Measurements from ENCODE around the gene DCPS. TPM values are rescaled to one million over a fixed set of nuclear protein-coding genes. Genes with fewer than 3 reads are reported as not detected.

DCPS gene
- polyA plus RNA-seq, 1 of the 3 experiments (the other 2 are of a cell fraction): 48.1 TPM

GRCh38 chr11:126333142-126333541 is 29.3 kb downstream of the DCPS start:
- H2AFZ ChIP-seq (ENCODE audit: low read depth): no peak overlapping the region
- peak overlapping the region; percentile 66; the same call in 1 of the 2 replicates for H3K4me2 ChIP-seq
- no peaks in the 10 kb centered on the region for H4K20me1 ChIP-seq (ENCODE audit: insufficient read depth)
- no peaks in the 10 kb centered on the region for H3K79me2 ChIP-seq (ENCODE audit: insufficient read depth)
- WGBS (ENCODE audit: low lambda C conversion rate): 87% methylated on average over 7 of the region's 7 CpGs
- H3K27ac ChIP-seq (ENCODE audit: low read depth in 2 of 2, low read length in 1 of 2): peak overlapping the region in 1 of 2 experiments; percentile 85; a peak in 1 of 4 replicates
- ChIA-PET CTCF (interaction anchor here (1.4 kb wide), 2 partner anchors 14 to 23 kb away, joined by 5 read pairs; no protein-coding TSS in a partner anchor), POLR2A (no interaction called here)
- no peaks in the 10 kb centered on the region for H3K9me3 ChIP-seq
- no peaks in the 10 kb centered on the region for H3K9me2 ChIP-seq
- H3K4me1 ChIP-seq (ENCODE audit: control insufficient read depth in 1 of 2, insufficient read depth in 2 of 2, low read depth in 1 of 2, low read length in 1 of 2): peaks cover 28 to 30% of the 10 kb centered on the region in 2 experiments; a peak in 3 of 4 replicates
- no peaks in the 10 kb centered on the region for H3K27me3 ChIP-seq (ENCODE audit: insufficient read depth)
- no peak for DNase-seq
- peaks cover 18% of the 10 kb centered on the region for H3F3A ChIP-seq (replicated peaks; ENCODE audit: insufficient read depth)
- no peak overlapping the region for H3K9ac ChIP-seq
- no peaks in the 10 kb centered on the region for H3K36me3 ChIP-seq (replicated peaks in 1 of 2; ENCODE audit: control insufficient read depth in 1 of 2, insufficient read depth in 2 of 2, low read length in 1 of 2)
- no peak overlapping the region for H3K4me3 ChIP-seq (ENCODE audit: low read depth in 2 of 2, low read length in 1 of 2)
- TF ChIP-seq MAX (IDR thresholded peaks at IDR 0.05; ENCODE audit: low read depth): no peak
- TF ChIP-seq FOXJ3 (CRISPR knock-in tag; IDR thresholded peaks at IDR 0.05): no peak
- TF ChIP-seq TCF12 (IDR thresholded peaks at IDR 0.05): no peak

GRCh38 chr11:126334659-126335462 is 31.0 kb downstream of the DCPS start:
- Histone ChIP-seq H4K20me1 (ENCODE audit: insufficient read depth) (no peaks in the 10 kb centered on the region), H3K4me3 (ENCODE audit: low read depth in 2 of 2, low read length in 1 of 2) (no peak overlapping the region), H3K9me3 (no peaks in the 10 kb centered on the region), H3K9ac (no peak overlapping the region), H3K4me1 (ENCODE audit: control insufficient read depth in 1 of 2, insufficient read depth in 2 of 2, low read depth in 1 of 2, low read length in 1 of 2) (peaks cover 29 to 33% of the 10 kb centered on the region in 2 experiments; a peak in 3 of 4 replicates), H2AFZ (ENCODE audit: low read depth) (no peak overlapping the region), H3K4me2 (peak overlapping the region; percentile 18; the same call in 1 of the 2 replicates), H3F3A (replicated peaks; ENCODE audit: insufficient read depth) (peaks cover 18% of the 10 kb centered on the region), H3K36me3 (replicated peaks in 1 of 2; ENCODE audit: control insufficient read depth in 1 of 2, insufficient read depth in 2 of 2, low read length in 1 of 2) (no peaks in the 10 kb centered on the region), H3K27ac (ENCODE audit: low read depth in 2 of 2, low read length in 1 of 2) (peak overlapping the region; percentile 29 to 66), H3K79me2 (ENCODE audit: insufficient read depth) (no peaks in the 10 kb centered on the region; the same call in 1 of the 2 replicates), H3K27me3 (ENCODE audit: insufficient read depth) (no peaks in the 10 kb centered on the region), H3K9me2 (no peaks in the 10 kb centered on the region)
- POLR2A ChIA-PET: no interaction called here
- no peak for DNase-seq
- CTCF ChIA-PET: interaction anchor here (0.7 kb wide), 1 partner anchor 84 kb away, joined by 4 read pairs; no protein-coding TSS in a partner anchor
- WGBS (ENCODE audit: low lambda C conversion rate): 73% methylated on average over 6 of the region's 6 CpGs
- TF ChIP-seq REST (IDR thresholded peaks at IDR 0.05; ENCODE audit: low read depth, low read length) (no peak), FOSL2 (IDR thresholded peaks at IDR 0.05; ENCODE audit: borderline replicate concordance, low read depth) (peak; percentile 31; the same call in 1 of the 2 replicates), JUND (IDR thresholded peaks at IDR 0.05) (peak; percentile 36; the same call in 1 of the 2 replicates), POLR2AphosphoS5 (IDR thresholded peaks at IDR 0.05; ENCODE audit: low read depth, low read length) (no peak), TAF1 (IDR thresholded peaks at IDR 0.05; ENCODE audit: borderline replicate concordance, low read depth, low read length) (no peak), MAX (IDR thresholded peaks at IDR 0.05; ENCODE audit: low read depth) (no peak), YY1 (IDR thresholded peaks at IDR 0.05; ENCODE audit: low read depth) (no peak), TCF12 (IDR thresholded peaks at IDR 0.05) (peak; percentile 72), NFIC (IDR thresholded peaks at IDR 0.05; ENCODE audit: borderline replicate concordance) (peak; percentile 18; the same call in 1 of the 2 replicates), ELF1 (IDR thresholded peaks at IDR 0.05) (no peak), NRF1 (IDR thresholded peaks at IDR 0.05; ENCODE audit: low read depth, low read length) (no peak), FOXJ3 (CRISPR knock-in tag; IDR thresholded peaks at IDR 0.05) (no peak), IRF3 (IDR thresholded peaks at IDR 0.05; ENCODE audit: low read depth, low read length) (no peak), MXI1 (IDR thresholded peaks at IDR 0.05; ENCODE audit: low read depth, low read length) (no peak), USF1 (IDR thresholded peaks at IDR 0.05; ENCODE audit: borderline replicate concordance, low read depth) (no peak), PBX3 (IDR thresholded peaks at IDR 0.05) (peak; percentile 31; the same call in 1 of the 2 replicates), TEAD4 (IDR thresholded peaks at IDR 0.05; ENCODE audit: borderline replicate concordance, insufficient read depth) (no peak), EP300 (IDR thresholded peaks at IDR 0.05; ENCODE audit: borderline replicate concordance in 1 of 2, low read depth in 1 of 2, low read length in 1 of 2) (no peak), SIN3A (IDR thresholded peaks at IDR 0.05; ENCODE audit: borderline replicate concordance, low read depth, low read length) (no peak)

Measured in SK-N-SH (cell line).